Natural killer cell (primary cell): ENCODE data around the gene GNGT2. TPM values are rescaled to one million over a fixed set of nuclear protein-coding genes. Genes with fewer than 3 reads are reported as not detected.
A peak's percentile ranks its signal among the peaks of the same experiment; 100 is the strongest.

Experiments used
- ATAC-seq, 3 donors: fragments of 150-1000 bp in 2 of 3; fragments of 200-7000 bp in 1 of 3; cut with Tn5 transposase; 1 replicate in 1 of 3; 2 replicates in 2 of 3; pipeline ENCODE4 v1.10.0; 2021; ENCODE audit warnings: mild to moderate bottlenecking in 2 of 3, moderate library complexity in 2 of 3
- DNase-seq, 2 donors: peaks; one replicate each; pipeline versions ENCODE4 v3.0.0 to v3.0.0-alpha.2; 2013 to 2021; ENCODE audit warnings: mixed read lengths in 1 of 2
- H3K27ac ChIP-seq: one replicate; pipeline ENCODE4 v1.5.1; 2013; ENCODE audit warnings: mild to moderate bottlenecking, low read length
- H3K27me3 ChIP-seq: one replicate; pipeline ENCODE4 v1.6.1; 2013; ENCODE audit warnings: low read length; ENCODE audit not compliant: control insufficient read depth, insufficient read depth
- H3K36me3 ChIP-seq: one replicate; pipeline ENCODE4 v1.6.1; 2013; ENCODE audit warnings: low read length; ENCODE audit not compliant: control insufficient read depth, insufficient read depth
- H3K4me1 ChIP-seq: one replicate; pipeline ENCODE4 v1.6.1; 2013; ENCODE audit warnings: low read length; ENCODE audit not compliant: control insufficient read depth, insufficient read depth
- H3K4me3 ChIP-seq: one replicate; pipeline ENCODE4 v1.5.1; 2013; ENCODE audit warnings: low read length
- H3K9me3 ChIP-seq: one replicate; pipeline ENCODE4 v1.6.1; 2013; ENCODE audit warnings: low read length; ENCODE audit not compliant: control insufficient read depth, insufficient read depth
- H3K27ac Mint-ChIP-seq, 2 donors: one replicate each; pipeline ENCODE4 v1.8.0; 2022; ENCODE audit warnings: mild to moderate bottlenecking in 2 of 2, mixed read lengths in 2 of 2, moderate library complexity in 1 of 2
- H3K27me3 Mint-ChIP-seq, 2 donors: one replicate each; pipeline ENCODE4 v1.8.0; 2022; ENCODE audit warnings: low read depth in 2 of 2, mixed read lengths in 2 of 2
- H3K36me3 Mint-ChIP-seq: one replicate; pipeline ENCODE4 v1.8.0; 2022; ENCODE audit warnings: mixed read lengths
- H3K4me1 Mint-ChIP-seq, 2 donors: one replicate each; pipeline ENCODE4 v1.8.0; 2022; ENCODE audit warnings: mixed read lengths in 2 of 2
- H3K4me3 Mint-ChIP-seq: one replicate; pipeline ENCODE4 v1.8.0; 2022; ENCODE audit warnings: mild to moderate bottlenecking, moderate library complexity, mixed read lengths
- H3K9me3 Mint-ChIP-seq, 2 donors: one replicate each; pipeline ENCODE4 v1.8.0; 2022; ENCODE audit warnings: mixed read lengths in 2 of 2
- CTCF ChIP-seq: fragments of 200-600 bp; IDR thresholded peaks from one replicate; pipeline ENCODE4 v1.8.0; 2022; ENCODE audit warnings: antibody characterized with exemption
- WGBS: methylation state at CpG from one replicate; pipeline ENCODE4 v1.1.7; 2013; ENCODE audit warnings: missing lambda C conversion rate; ENCODE audit not compliant: insufficient coverage; 5-methylcytosine and 5-hydroxymethylcytosine counted together
- intact Hi-C: fragments of 100-400 bp; cut with micrococcal nuclease; formaldehyde crosslinking; loops from one replicate; pipeline ENCODE4 v1.14.2; 2022
- total RNA-seq, 4 donors: library from RNA; stranded (reverse); fragments of 120-200 nt in 1 of 4; gene quantifications; one replicate each; pipeline versions ENCODE4 v1.2.3 to v1.2.4, GENCODE V29; 2013 to 2022

The GNGT2 gene
- total RNA-seq, 3 donors from 2014 or later (not counting 1 experiment from before 2014, with no cell fraction given): 35.8 to 41.6 (median 39.4) TPM

- Mint-ChIP-seq H3K27ac (peak overlapping the region; percentile 83 to 98), H3K4me3 (peak overlapping the region; percentile 100), H3K36me3 (peaks cover 11% of the 10 kb centered on the region), H3K9me3 (no peaks in the 10 kb centered on the region), H3K4me1 (peaks cover 72 to 78% of the 10 kb centered on the region in 2 donors), H3K27me3 (no peaks in the 10 kb centered on the region)
- ATAC-seq (peak; percentile 65 to 73 (median 66)), DNase-seq (peak; percentile 35 to 64)
- Histone ChIP-seq H3K27ac (peak overlapping the region; percentile 82), H3K4me1 (peaks cover 71% of the 10 kb centered on the region), H3K9me3 (no peaks in the 10 kb centered on the region), H3K4me3 (peak overlapping the region; percentile 59), H3K27me3 (no peaks in the 10 kb centered on the region), H3K36me3 (peaks cover 12% of the 10 kb centered on the region)
- intact Hi-C loops: no loop called here
- no peak for TF ChIP-seq CTCF
- WGBS: 39% methylated on average over 10 of the region's 10 CpGs
These were observed 1.3 kb downstream of the GNGT2 start for GRCh38 chr17:49209061-49209571.

- intact Hi-C loops: no loop called here
- DNase-seq: no peak
- no peak for ATAC-seq
- 100% methylated on average over 2 of the region's 2 CpGs for WGBS
- Mint-ChIP-seq H3K9me3 (no peaks in the 10 kb centered on the region), H3K4me3 (no peak overlapping the region), H3K27ac (no peak overlapping the region), H3K27me3 (no peaks in the 10 kb centered on the region), H3K36me3 (peaks cover 5% of the 10 kb centered on the region), H3K4me1 (peaks cover 42 to 62% of the 10 kb centered on the region in 2 donors)
- peaks cover 11% of the 10 kb centered on the region for H3K36me3 ChIP-seq
- H3K4me1 ChIP-seq: peaks cover 36% of the 10 kb centered on the region
- TF ChIP-seq CTCF: no peak
- no peaks in the 10 kb centered on the region for H3K27me3 ChIP-seq
- no peaks in the 10 kb centered on the region for H3K9me3 ChIP-seq
- H3K27ac ChIP-seq: no peak overlapping the region
- no peak overlapping the region for H3K4me3 ChIP-seq
These were observed 5.9 kb downstream of the GNGT2 start for GRCh38 chr17:49204516-49204915.

GRCh38 chr17:49203796-49204195 is 6.6 kb downstream of the GNGT2 start:
- H3K27me3 Mint-ChIP-seq: no peaks in the 10 kb centered on the region
- Histone ChIP-seq H3K27me3 (no peaks in the 10 kb centered on the region), H3K36me3 (peaks cover 11% of the 10 kb centered on the region), H3K27ac (no peak overlapping the region), H3K4me1 (peaks cover 29% of the 10 kb centered on the region), H3K9me3 (no peaks in the 10 kb centered on the region), H3K4me3 (no peak overlapping the region)
- H3K27ac Mint-ChIP-seq: no peak overlapping the region
- WGBS: 89% methylated on average over 2 of the region's 2 CpGs
- peaks cover 35 to 55% of the 10 kb centered on the region in 2 donors for H3K4me1 Mint-ChIP-seq
- H3K36me3 Mint-ChIP-seq: peaks cover 5% of the 10 kb centered on the region
- intact Hi-C loops: no loop called here
- no peak for TF ChIP-seq CTCF
- H3K9me3 Mint-ChIP-seq: no peaks in the 10 kb centered on the region
- no peak overlapping the region for H3K4me3 Mint-ChIP-seq
- DNase-seq: no peak
- ATAC-seq: no peak

GRCh38 chr17:49201481-49201927 is 8.9 kb downstream of the GNGT2 start:
- Histone ChIP-seq H3K4me1 (peaks cover 9% of the 10 kb centered on the region), H3K9me3 (no peaks in the 10 kb centered on the region), H3K27ac (no peak overlapping the region), H3K4me3 (no peak overlapping the region), H3K27me3 (no peaks in the 10 kb centered on the region), H3K36me3 (peaks cover 7% of the 10 kb centered on the region)
- Mint-ChIP-seq H3K4me3 (no peak overlapping the region), H3K27me3 (no peaks in the 10 kb centered on the region), H3K36me3 (peaks cover 5% of the 10 kb centered on the region), H3K27ac (no peak overlapping the region), H3K9me3 (no peaks in the 10 kb centered on the region), H3K4me1 (peaks cover 27 to 43% of the 10 kb centered on the region in 2 donors)
- ATAC-seq: no peak
- no peak for TF ChIP-seq CTCF
- WGBS: 86% methylated on average over 8 of the region's 8 CpGs
- intact Hi-C loops: no loop called here
- DNase-seq: no peak
